GM23338 (cell line): ENCODE data around the gene PLA2G6. TPM values are rescaled to one million over a fixed set of nuclear protein-coding genes. Genes with fewer than 3 reads are reported as not detected.

Experiments used
- ATAC-seq: fragments of 200-7000 bp; cut with Tn5 transposase; 3 replicates; pipeline ENCODE4 v1.9.1; 2020
- DNase-seq: peaks from one replicate; pipeline ENCODE4 v3.0.0-alpha.2; 2015; ENCODE audit warnings: low spot score
- H2AFZ ChIP-seq: fragments of 200-600 bp; sonication (generic); 2 replicates; pipeline ENCODE4 v1.8.0; 2016; ENCODE audit warnings: antibody characterized with exemption, mild to moderate bottlenecking, moderate library complexity
- H3F3A ChIP-seq: fragments of 200-600 bp; sonication (generic); replicated peaks from 2 replicates; pipeline ENCODE4 v1.8.0; 2017; ENCODE audit warnings: antibody characterized with exemption, mixed run types, low read depth
- H3K27ac ChIP-seq: fragments of 200-600 bp; sonication (generic); 2 replicates; pipeline ENCODE4 v1.6.1; 2016; ENCODE audit warnings: low read depth
- H3K27me3 ChIP-seq: fragments of 200-600 bp; sonication (generic); 2 replicates; pipeline ENCODE4 v1.8.0; 2016; ENCODE audit warnings: mild to moderate bottlenecking, mixed run types, moderate library complexity; ENCODE audit not compliant: insufficient read depth
- H3K36me3 ChIP-seq: fragments of 200-600 bp; sonication (generic); 2 replicates; pipeline ENCODE4 v1.8.0; 2016; ENCODE audit warnings: mild to moderate bottlenecking; ENCODE audit not compliant: insufficient read depth
- H3K4me1 ChIP-seq: fragments of 200-600 bp; sonication (generic); 2 replicates; pipeline ENCODE4 v1.8.0; 2016; ENCODE audit warnings: mild to moderate bottlenecking, moderate library complexity; ENCODE audit not compliant: insufficient read depth
- H3K4me2 ChIP-seq: fragments of 200-600 bp; sonication (generic); 2 replicates; pipeline ENCODE4 v1.7.1; 2017; ENCODE audit warnings: mixed run types
- H3K4me3 ChIP-seq: fragments of 200-600 bp; sonication (generic); 2 replicates; pipeline ENCODE4 v1.6.1; 2016; ENCODE audit warnings: mixed run types
- H3K79me2 ChIP-seq: fragments of 200-600 bp; sonication (generic); replicated peaks from 2 replicates; pipeline ENCODE4 v1.8.0; 2017; ENCODE audit warnings: mild to moderate bottlenecking; ENCODE audit not compliant: insufficient read depth
- H3K9me2 ChIP-seq: fragments of 200-600 bp; sonication (generic); 2 replicates; pipeline ENCODE4 v1.8.0; 2017; ENCODE audit not compliant: insufficient read depth
- H4K20me1 ChIP-seq: fragments of 200-600 bp; sonication (generic); replicated peaks from 2 replicates; pipeline ENCODE4 v1.8.0; 2017; ENCODE audit warnings: mild to moderate bottlenecking; ENCODE audit not compliant: insufficient read depth
- H3K27ac Mint-ChIP-seq: 2 replicates; pipeline ENCODE4 v1.8.0; 2020; ENCODE audit warnings: inconsistent platforms, mild to moderate bottlenecking, moderate library complexity, mixed read lengths
- H3K27me3 Mint-ChIP-seq: 3 replicates; pipeline ENCODE4 v1.8.0; 2022; ENCODE audit warnings: low read depth, mild to moderate bottlenecking, moderate library complexity, mixed read lengths, inconsistent platforms; ENCODE audit not compliant: insufficient read depth, poor library complexity
- H3K36me3 Mint-ChIP-seq: 3 replicates; pipeline ENCODE4 v1.8.0; 2021; ENCODE audit warnings: low read depth, mild to moderate bottlenecking, inconsistent platforms, moderate library complexity, mixed read lengths
- H3K4me1 Mint-ChIP-seq: 3 replicates; pipeline ENCODE4 v1.8.0; 2020; ENCODE audit warnings: mild to moderate bottlenecking, inconsistent platforms, mixed read lengths
- H3K4me3 Mint-ChIP-seq: 3 replicates; pipeline ENCODE4 v1.8.0; 2021; ENCODE audit warnings: moderate library complexity, mild to moderate bottlenecking, inconsistent platforms, mixed read lengths
- H3K9me3 Mint-ChIP-seq: 3 replicates; pipeline ENCODE4 v1.8.0; 2020; ENCODE audit warnings: moderate library complexity, mild to moderate bottlenecking, inconsistent platforms, mixed read lengths
- CREB1 ChIP-seq: fragments of 250-450 bp; sonication (Bioruptor Pico); IDR thresholded peaks from 2 replicates; pipeline ENCODE4 v1.5.0; 2020; ENCODE audit warnings: low read depth, mild to moderate bottlenecking, moderate library complexity
- EZH2 ChIP-seq: fragments of 200-600 bp; sonication (generic); IDR thresholded peaks from one replicate; pipeline ENCODE4 v1.8.0; 2017; ENCODE audit warnings: antibody characterized with exemption, mild to moderate bottlenecking, low read depth; ENCODE audit not compliant: unreplicated experiment
- EZH2phosphoT487 ChIP-seq: fragments of 200-600 bp; sonication (generic); IDR thresholded peaks from one replicate; pipeline ENCODE4 v1.8.1; 2018; ENCODE audit warnings: antibody characterized with exemption; ENCODE audit not compliant: unreplicated experiment
- JUNB ChIP-seq: IDR thresholded peaks from one replicate; pipeline ENCODE4 v1.6.1; 2016; ENCODE audit warnings: antibody characterized with exemption; ENCODE audit not compliant: unreplicated experiment
- NANOG ChIP-seq: IDR thresholded peaks from 2 replicates; pipeline ENCODE4 v1.6.1; 2016; ENCODE audit warnings: antibody characterized with exemption, borderline replicate concordance
- POLR2AphosphoS5 ChIP-seq: IDR thresholded peaks from 2 replicates; pipeline ENCODE4 v1.6.1; 2016; ENCODE audit warnings: antibody characterized with exemption, low read depth
- STAT1 ChIP-seq: IDR thresholded peaks from one replicate; pipeline ENCODE4 v1.6.1; 2016; ENCODE audit warnings: antibody characterized with exemption; ENCODE audit not compliant: unreplicated experiment
- ZNF114 ChIP-seq: fragments of 250-450 bp; sonication (Bioruptor Pico); IDR thresholded peaks from 2 replicates; pipeline ENCODE4 v1.5.0; 2020; ENCODE audit warnings: mild to moderate bottlenecking, moderate library complexity
- ZNF331 ChIP-seq: fragments of 250-450 bp; sonication (Bioruptor Pico); IDR thresholded peaks from 2 replicates; pipeline ENCODE4 v1.5.0; 2020; ENCODE audit warnings: low read depth, mild to moderate bottlenecking, moderate library complexity
- polyA plus RNA-seq: library from polyadenylated mRNA; unstranded; fragments of >200 nt; fragmentation: Nextera tagmentation; extraction: Ambion mirVana; gene quantifications from 2 replicates; pipeline ENCODE4 v1.2.1, GENCODE V29; 2016
- total RNA-seq: library from RNA; depleted of rRNA; stranded (reverse); fragments of >200 nt; shearing (Covaris generic); gene quantifications from 2 replicates; pipeline ENCODE4 v1.2.3, GENCODE V29; 2014
- TF ChIP-seq, protein P1 (sequence below): fragments of 250-450 bp; sonication (Bioruptor Pico); IDR thresholded peaks from 2 replicates; pipeline ENCODE4 v1.5.0; 2020; ENCODE audit warnings: mild to moderate bottlenecking, moderate library complexity
- TF ChIP-seq, protein P2 (sequence below): IDR thresholded peaks from 2 replicates; pipeline ENCODE4 v1.6.1; 2016; ENCODE audit warnings: antibody characterized with exemption
- TF ChIP-seq, protein P3 (sequence below), 2 experiments: fragments of 200-600 bp in 1 of 2; sonication (generic) in 1 of 2; conservative IDR thresholded peaks; 2 replicates each; pipeline versions ENCODE4 v1.5.1 to v1.6.1; 2016 to 2017; ENCODE audit warnings: antibody characterized with exemption in 2 of 2, low read depth in 2 of 2, mild to moderate bottlenecking in 2 of 2, moderate library complexity in 1 of 2
- TF ChIP-seq, protein P4 (sequence below): IDR thresholded peaks from one replicate; pipeline ENCODE4 v1.6.1; 2018; ENCODE audit warnings: antibody characterized with exemption; ENCODE audit not compliant: unreplicated experiment

PLA2G6 gene
- total and polyA plus RNA-seq, 2 experiments from 2014 or later: 4.5 to 12.6 TPM

DNA sequence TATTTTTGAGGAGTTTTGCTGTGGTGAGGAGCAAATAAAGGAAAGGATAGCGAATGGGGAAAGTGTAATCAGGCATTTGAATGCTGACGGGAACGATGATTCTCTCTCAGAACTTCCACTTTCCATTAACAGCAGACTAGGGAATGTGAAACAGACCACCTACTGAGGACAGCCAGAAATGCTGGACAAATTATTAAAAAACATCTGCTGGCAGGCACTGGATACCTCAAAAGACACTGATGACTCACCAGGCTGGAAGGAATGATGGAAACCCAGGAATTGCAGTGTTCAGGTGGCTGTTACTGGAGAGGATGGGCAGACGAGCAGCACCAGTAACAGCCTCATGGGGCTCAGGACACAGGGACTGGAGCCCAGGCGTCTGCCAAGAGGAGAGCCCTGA lies 33.4 kb downstream of the PLA2G6 start:
- H3K27ac Mint-ChIP-seq: no peak overlapping the region
- Histone ChIP-seq H4K20me1 (no peaks in the 10 kb centered on the region; the same call in 1 of the 2 replicates), H3K27ac (no peak overlapping the region), H3K79me2 (no peaks in the 10 kb centered on the region), H3K9me2 (no peaks in the 10 kb centered on the region), H3F3A (0 out of 2 replicates have a peak, but pooled peaks cover 6% of the 10 kb centered on the region), H2AFZ (no peak overlapping the region), H3K36me3 (no peaks in the 10 kb centered on the region), H3K4me3 (no peak overlapping the region), H3K4me2 (no peak overlapping the region), H3K27me3 (no peaks in the 10 kb centered on the region), H3K4me1 (peaks cover 3% of the 10 kb centered on the region; the same call in 1 of the 2 replicates)
- peaks cover 3% of the 10 kb centered on the region; the same call in 1 of the 3 replicates for H3K36me3 Mint-ChIP-seq
- ATAC-seq (peak; percentile 40), DNase-seq (peak; percentile 44)
- TF ChIP-seq POLR2AphosphoS5 (no peak), NANOG (no peak), STAT1 (no peak), ZNF114 (CRISPR knock-in tag) (no peak), EZH2phosphoT487 (no peak), ZNF331 (CRISPR knock-in tag) (no peak), JUNB (no peak), EZH2 (no peak), CREB1 (CRISPR knock-in tag) (no peak)
- TF ChIP-seq, protein P1, sequence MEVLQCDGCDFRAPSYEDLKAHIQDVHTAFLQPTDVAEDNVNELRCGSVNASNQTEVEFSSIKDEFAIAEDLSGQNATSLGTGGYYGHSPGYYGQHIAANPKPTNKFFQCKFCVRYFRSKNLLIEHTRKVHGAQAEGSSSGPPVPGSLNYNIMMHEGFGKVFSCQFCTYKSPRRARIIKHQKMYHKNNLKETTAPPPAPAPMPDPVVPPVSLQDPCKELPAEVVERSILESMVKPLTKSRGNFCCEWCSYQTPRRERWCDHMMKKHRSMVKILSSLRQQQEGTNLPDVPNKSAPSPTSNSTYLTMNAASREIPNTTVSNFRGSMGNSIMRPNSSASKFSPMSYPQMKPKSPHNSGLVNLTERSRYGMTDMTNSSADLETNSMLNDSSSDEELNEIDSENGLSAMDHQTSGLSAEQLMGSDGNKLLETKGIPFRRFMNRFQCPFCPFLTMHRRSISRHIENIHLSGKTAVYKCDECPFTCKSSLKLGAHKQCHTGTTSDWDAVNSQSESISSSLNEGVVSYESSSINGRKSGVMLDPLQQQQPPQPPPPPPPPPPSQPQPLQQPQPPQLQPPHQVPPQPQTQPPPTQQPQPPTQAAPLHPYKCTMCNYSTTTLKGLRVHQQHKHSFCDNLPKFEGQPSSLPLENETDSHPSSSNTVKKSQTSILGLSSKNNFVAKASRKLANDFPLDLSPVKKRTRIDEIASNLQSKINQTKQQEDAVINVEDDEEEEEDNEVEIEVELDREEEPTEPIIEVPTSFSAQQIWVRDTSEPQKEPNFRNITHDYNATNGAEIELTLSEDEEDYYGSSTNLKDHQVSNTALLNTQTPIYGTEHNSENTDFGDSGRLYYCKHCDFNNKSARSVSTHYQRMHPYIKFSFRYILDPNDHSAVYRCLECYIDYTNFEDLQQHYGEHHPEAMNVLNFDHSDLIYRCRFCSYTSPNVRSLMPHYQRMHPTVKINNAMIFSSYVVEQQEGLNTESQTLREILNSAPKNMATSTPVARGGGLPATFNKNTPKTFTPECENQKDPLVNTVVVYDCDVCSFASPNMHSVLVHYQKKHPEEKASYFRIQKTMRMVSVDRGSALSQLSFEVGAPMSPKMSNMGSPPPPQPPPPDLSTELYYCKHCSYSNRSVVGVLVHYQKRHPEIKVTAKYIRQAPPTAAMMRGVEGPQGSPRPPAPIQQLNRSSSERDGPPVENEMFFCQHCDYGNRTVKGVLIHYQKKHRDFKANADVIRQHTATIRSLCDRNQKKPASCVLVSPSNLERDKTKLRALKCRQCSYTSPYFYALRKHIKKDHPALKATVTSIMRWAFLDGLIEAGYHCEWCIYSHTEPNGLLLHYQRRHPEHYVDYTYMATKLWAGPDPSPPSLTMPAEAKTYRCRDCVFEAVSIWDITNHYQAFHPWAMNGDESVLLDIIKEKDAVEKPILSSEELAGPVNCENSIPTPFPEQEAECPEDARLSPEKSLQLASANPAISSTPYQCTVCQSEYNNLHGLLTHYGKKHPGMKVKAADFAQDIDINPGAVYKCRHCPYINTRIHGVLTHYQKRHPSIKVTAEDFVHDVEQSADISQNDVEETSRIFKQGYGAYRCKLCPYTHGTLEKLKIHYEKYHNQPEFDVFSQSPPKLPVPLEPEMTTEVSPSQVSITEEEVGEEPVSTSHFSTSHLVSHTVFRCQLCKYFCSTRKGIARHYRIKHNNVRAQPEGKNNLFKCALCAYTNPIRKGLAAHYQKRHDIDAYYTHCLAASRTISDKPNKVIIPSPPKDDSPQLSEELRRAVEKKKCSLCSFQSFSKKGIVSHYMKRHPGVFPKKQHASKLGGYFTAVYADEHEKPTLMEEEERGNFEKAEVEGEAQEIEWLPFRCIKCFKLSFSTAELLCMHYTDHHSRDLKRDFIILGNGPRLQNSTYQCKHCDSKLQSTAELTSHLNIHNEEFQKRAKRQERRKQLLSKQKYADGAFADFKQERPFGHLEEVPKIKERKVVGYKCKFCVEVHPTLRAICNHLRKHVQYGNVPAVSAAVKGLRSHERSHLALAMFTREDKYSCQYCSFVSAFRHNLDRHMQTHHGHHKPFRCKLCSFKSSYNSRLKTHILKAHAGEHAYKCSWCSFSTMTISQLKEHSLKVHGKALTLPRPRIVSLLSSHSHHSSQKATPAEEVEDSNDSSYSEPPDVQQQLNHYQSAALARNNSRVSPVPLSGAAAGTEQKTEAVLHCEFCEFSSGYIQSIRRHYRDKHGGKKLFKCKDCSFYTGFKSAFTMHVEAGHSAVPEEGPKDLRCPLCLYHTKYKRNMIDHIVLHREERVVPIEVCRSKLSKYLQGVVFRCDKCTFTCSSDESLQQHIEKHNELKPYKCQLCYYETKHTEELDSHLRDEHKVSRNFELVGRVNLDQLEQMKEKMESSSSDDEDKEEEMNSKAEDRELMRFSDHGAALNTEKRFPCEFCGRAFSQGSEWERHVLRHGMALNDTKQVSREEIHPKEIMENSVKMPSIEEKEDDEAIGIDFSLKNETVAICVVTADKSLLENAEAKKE (CRISPR knock-in tag): no peak
- TF ChIP-seq, protein P2, sequence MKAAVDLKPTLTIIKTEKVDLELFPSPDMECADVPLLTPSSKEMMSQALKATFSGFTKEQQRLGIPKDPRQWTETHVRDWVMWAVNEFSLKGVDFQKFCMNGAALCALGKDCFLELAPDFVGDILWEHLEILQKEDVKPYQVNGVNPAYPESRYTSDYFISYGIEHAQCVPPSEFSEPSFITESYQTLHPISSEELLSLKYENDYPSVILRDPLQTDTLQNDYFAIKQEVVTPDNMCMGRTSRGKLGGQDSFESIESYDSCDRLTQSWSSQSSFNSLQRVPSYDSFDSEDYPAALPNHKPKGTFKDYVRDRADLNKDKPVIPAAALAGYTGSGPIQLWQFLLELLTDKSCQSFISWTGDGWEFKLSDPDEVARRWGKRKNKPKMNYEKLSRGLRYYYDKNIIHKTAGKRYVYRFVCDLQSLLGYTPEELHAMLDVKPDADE: no peak
- TF ChIP-seq, protein P3, sequence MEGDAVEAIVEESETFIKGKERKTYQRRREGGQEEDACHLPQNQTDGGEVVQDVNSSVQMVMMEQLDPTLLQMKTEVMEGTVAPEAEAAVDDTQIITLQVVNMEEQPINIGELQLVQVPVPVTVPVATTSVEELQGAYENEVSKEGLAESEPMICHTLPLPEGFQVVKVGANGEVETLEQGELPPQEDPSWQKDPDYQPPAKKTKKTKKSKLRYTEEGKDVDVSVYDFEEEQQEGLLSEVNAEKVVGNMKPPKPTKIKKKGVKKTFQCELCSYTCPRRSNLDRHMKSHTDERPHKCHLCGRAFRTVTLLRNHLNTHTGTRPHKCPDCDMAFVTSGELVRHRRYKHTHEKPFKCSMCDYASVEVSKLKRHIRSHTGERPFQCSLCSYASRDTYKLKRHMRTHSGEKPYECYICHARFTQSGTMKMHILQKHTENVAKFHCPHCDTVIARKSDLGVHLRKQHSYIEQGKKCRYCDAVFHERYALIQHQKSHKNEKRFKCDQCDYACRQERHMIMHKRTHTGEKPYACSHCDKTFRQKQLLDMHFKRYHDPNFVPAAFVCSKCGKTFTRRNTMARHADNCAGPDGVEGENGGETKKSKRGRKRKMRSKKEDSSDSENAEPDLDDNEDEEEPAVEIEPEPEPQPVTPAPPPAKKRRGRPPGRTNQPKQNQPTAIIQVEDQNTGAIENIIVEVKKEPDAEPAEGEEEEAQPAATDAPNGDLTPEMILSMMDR (conservative IDR thresholded peaks at IDR 0.05; ENCODE audit: low read depth in 2 of 2): no peak
- TF ChIP-seq, protein P4, sequence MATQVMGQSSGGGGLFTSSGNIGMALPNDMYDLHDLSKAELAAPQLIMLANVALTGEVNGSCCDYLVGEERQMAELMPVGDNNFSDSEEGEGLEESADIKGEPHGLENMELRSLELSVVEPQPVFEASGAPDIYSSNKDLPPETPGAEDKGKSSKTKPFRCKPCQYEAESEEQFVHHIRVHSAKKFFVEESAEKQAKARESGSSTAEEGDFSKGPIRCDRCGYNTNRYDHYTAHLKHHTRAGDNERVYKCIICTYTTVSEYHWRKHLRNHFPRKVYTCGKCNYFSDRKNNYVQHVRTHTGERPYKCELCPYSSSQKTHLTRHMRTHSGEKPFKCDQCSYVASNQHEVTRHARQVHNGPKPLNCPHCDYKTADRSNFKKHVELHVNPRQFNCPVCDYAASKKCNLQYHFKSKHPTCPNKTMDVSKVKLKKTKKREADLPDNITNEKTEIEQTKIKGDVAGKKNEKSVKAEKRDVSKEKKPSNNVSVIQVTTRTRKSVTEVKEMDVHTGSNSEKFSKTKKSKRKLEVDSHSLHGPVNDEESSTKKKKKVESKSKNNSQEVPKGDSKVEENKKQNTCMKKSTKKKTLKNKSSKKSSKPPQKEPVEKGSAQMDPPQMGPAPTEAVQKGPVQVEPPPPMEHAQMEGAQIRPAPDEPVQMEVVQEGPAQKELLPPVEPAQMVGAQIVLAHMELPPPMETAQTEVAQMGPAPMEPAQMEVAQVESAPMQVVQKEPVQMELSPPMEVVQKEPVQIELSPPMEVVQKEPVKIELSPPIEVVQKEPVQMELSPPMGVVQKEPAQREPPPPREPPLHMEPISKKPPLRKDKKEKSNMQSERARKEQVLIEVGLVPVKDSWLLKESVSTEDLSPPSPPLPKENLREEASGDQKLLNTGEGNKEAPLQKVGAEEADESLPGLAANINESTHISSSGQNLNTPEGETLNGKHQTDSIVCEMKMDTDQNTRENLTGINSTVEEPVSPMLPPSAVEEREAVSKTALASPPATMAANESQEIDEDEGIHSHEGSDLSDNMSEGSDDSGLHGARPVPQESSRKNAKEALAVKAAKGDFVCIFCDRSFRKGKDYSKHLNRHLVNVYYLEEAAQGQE: no peak
- peaks cover 6% of the 10 kb centered on the region; the same call in 2 of the 3 replicates for H3K4me1 Mint-ChIP-seq
- no peak overlapping the region for H3K4me3 Mint-ChIP-seq
- no peaks in the 10 kb centered on the region for H3K9me3 Mint-ChIP-seq
- H3K27me3 Mint-ChIP-seq: peaks cover 10% of the 10 kb centered on the region
